Astrocyte (in vitro differentiated cells and primary cell): Measurements from ENCODE around the gene FAM168B. TPM values are rescaled to one million over a fixed set of nuclear protein-coding genes. Genes with fewer than 3 reads are reported as not detected.

Source experiments
- DNase-seq: peaks from one replicate; pipeline ENCODE4 v3.0.0-alpha.2; 2010; ENCODE audit warnings: low read depth
- FAIRE-seq: peaks from 2 replicates; lab custom pipeline; 2011; peaks lifted over from hg19 to GRCh38; lab: Jason Lieb, UNC
- H2AFZ ChIP-seq: 2 replicates; pipeline ENCODE4 v1.6.0; 2012; ENCODE audit warnings: low read depth, low read length, inconsistent platforms
- H3K27ac ChIP-seq: 2 replicates; pipeline ENCODE4 v1.5.1; 2011; ENCODE audit warnings: low read depth, low read length, inconsistent platforms
- H3K27me3 ChIP-seq: 2 replicates; pipeline ENCODE4 v1.6.0; 2011; ENCODE audit warnings: low read length, inconsistent platforms; ENCODE audit not compliant: insufficient read depth
- H3K36me3 ChIP-seq: 2 replicates; pipeline ENCODE4 v1.5.1; 2011; ENCODE audit warnings: low read length, inconsistent platforms; ENCODE audit not compliant: insufficient read depth
- H3K4me1 ChIP-seq: 2 replicates; pipeline ENCODE4 v1.5.1; 2011; ENCODE audit warnings: low read length, inconsistent platforms; ENCODE audit not compliant: insufficient read depth
- H3K4me2 ChIP-seq: 2 replicates; pipeline ENCODE4 v1.6.0; 2012; ENCODE audit warnings: low read length, inconsistent platforms
- H3K4me3 ChIP-seq: 2 replicates; pipeline ENCODE4 v1.5.1; 2011; ENCODE audit warnings: low read depth, mild to moderate bottlenecking, low read length, inconsistent platforms; ENCODE audit not compliant: insufficient read depth
- H3K79me2 ChIP-seq: 2 replicates; pipeline ENCODE4 v1.6.0; 2012; ENCODE audit warnings: mild to moderate bottlenecking, low read length, inconsistent platforms; ENCODE audit not compliant: insufficient read depth
- H3K9ac ChIP-seq: 2 replicates; pipeline ENCODE4 v1.6.0; 2012; ENCODE audit warnings: mild to moderate bottlenecking, low read length, inconsistent platforms
- H3K9me3 ChIP-seq: 2 replicates; pipeline ENCODE4 v1.5.1; 2012; ENCODE audit warnings: low read depth, mild to moderate bottlenecking, low read length, inconsistent platforms; ENCODE audit not compliant: insufficient read depth
- H4K20me1 ChIP-seq: 2 replicates; pipeline ENCODE4 v1.6.0; 2012; ENCODE audit warnings: low read length, inconsistent platforms; ENCODE audit not compliant: insufficient read depth
- H3K27ac Mint-ChIP-seq: one replicate; pipeline ENCODE4 v1.8.0; 2021; ENCODE audit warnings: mild to moderate bottlenecking, mixed read lengths; ENCODE audit not compliant: unreplicated experiment
- H3K27me3 Mint-ChIP-seq: one replicate; pipeline ENCODE4 v1.8.0; 2021; ENCODE audit warnings: low read depth, mixed read lengths; ENCODE audit not compliant: unreplicated experiment
- H3K36me3 Mint-ChIP-seq: one replicate; pipeline ENCODE4 v1.8.0; 2021; ENCODE audit warnings: low read depth, mixed read lengths; ENCODE audit not compliant: unreplicated experiment
- H3K4me1 Mint-ChIP-seq: one replicate; pipeline ENCODE4 v1.8.0; 2021; ENCODE audit warnings: low read depth, mixed read lengths; ENCODE audit not compliant: unreplicated experiment
- H3K4me3 Mint-ChIP-seq: one replicate; pipeline ENCODE4 v1.8.0; 2021; ENCODE audit warnings: mild to moderate bottlenecking, moderate library complexity, mixed read lengths; ENCODE audit not compliant: unreplicated experiment
- H3K9me3 Mint-ChIP-seq: one replicate; pipeline ENCODE4 v1.8.0; 2021; ENCODE audit warnings: mild to moderate bottlenecking, mixed read lengths; ENCODE audit not compliant: unreplicated experiment
- EZH2 ChIP-seq: IDR thresholded peaks from 2 replicates; pipeline ENCODE4 v1.6.1; 2012; ENCODE audit warnings: mild to moderate bottlenecking, low read length, inconsistent platforms; ENCODE audit not compliant: insufficient read depth
- total RNA-seq: library from RNA; stranded (reverse); gene quantifications from 2 replicates; pipeline ENCODE4 v1.2.1, GENCODE V29; 2021
- TF ChIP-seq, protein P1 (sequence below): IDR thresholded peaks from 2 replicates; pipeline ENCODE4 v1.5.1; 2011; ENCODE audit warnings: low read depth, mild to moderate bottlenecking, inconsistent platforms, low read length, moderate library complexity; ENCODE audit not compliant: insufficient read depth

FAM168B gene
- total RNA-seq, 1 donor from 2014 or later = 117 TPM

- TF ChIP-seq, protein P1, sequence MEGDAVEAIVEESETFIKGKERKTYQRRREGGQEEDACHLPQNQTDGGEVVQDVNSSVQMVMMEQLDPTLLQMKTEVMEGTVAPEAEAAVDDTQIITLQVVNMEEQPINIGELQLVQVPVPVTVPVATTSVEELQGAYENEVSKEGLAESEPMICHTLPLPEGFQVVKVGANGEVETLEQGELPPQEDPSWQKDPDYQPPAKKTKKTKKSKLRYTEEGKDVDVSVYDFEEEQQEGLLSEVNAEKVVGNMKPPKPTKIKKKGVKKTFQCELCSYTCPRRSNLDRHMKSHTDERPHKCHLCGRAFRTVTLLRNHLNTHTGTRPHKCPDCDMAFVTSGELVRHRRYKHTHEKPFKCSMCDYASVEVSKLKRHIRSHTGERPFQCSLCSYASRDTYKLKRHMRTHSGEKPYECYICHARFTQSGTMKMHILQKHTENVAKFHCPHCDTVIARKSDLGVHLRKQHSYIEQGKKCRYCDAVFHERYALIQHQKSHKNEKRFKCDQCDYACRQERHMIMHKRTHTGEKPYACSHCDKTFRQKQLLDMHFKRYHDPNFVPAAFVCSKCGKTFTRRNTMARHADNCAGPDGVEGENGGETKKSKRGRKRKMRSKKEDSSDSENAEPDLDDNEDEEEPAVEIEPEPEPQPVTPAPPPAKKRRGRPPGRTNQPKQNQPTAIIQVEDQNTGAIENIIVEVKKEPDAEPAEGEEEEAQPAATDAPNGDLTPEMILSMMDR = no peak
- no peak for TF ChIP-seq EZH2
- H3K27me3 ChIP-seq = no peaks in the 10 kb centered on the region
- H2AFZ ChIP-seq = no peak overlapping the region
- peaks cover 55% of the 10 kb centered on the region for H3K79me2 ChIP-seq
- H3K4me1 ChIP-seq = peaks cover 3% of the 10 kb centered on the region
- no peak for DNase-seq
- H3K27ac Mint-ChIP-seq = no peak overlapping the region
- no peaks in the 10 kb centered on the region for H3K9me3 ChIP-seq
- H3K4me1 Mint-ChIP-seq = peaks cover 9% of the 10 kb centered on the region
- no peak overlapping the region for H3K4me3 ChIP-seq
- H3K27ac ChIP-seq = no peak overlapping the region
- H3K27me3 Mint-ChIP-seq = no peaks in the 10 kb centered on the region
- H4K20me1 ChIP-seq = peaks cover 79% of the 10 kb centered on the region
- peaks cover 47% of the 10 kb centered on the region for H3K36me3 ChIP-seq
- no peak for FAIRE-seq
- no peak overlapping the region for H3K4me2 ChIP-seq
- no peak overlapping the region for H3K9ac ChIP-seq
- peaks cover 24% of the 10 kb centered on the region for H3K36me3 Mint-ChIP-seq
- H3K9me3 Mint-ChIP-seq = no peaks in the 10 kb centered on the region
- no peak overlapping the region for H3K4me3 Mint-ChIP-seq
Observed at GRCh38 chr2:131050896-131051295, 42.4 kb downstream of the FAM168B start.

DNA sequence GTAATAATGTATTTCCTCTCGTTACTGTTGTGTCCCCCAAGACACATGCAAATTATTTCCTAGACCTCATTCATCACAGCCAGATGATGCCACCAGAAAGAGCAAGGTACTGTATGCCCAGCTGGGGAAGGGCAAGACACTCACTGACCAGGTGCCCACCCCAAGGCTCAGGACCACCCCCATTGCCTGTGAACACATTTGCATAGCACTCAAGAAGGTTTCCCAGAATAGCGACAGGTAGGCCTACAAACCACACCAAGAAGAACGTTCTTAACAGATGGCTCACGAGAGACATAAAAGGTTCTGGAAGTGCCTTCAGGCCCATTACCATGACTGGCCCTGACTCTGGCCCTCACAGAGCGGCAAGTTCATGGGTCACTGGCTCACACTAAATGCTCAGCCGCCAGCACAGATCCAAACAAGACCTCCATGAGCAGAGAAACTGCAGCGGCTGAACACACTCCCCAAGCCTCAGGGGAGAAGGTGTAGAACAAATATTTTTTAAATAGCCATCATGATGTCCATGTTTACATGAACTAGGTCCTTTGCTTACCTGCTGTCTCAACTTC lies 44.0 kb downstream of the FAM168B start:
- Histone ChIP-seq H3K79me2 (peaks cover 38% of the 10 kb centered on the region), H3K27ac (no peak overlapping the region), H4K20me1 (peaks cover 70% of the 10 kb centered on the region), H3K4me2 (no peak overlapping the region), H3K36me3 (peaks cover 37% of the 10 kb centered on the region), H3K4me1 (no peaks in the 10 kb centered on the region), H3K9me3 (no peaks in the 10 kb centered on the region), H2AFZ (no peak overlapping the region), H3K4me3 (no peak overlapping the region), H3K9ac (no peak overlapping the region), H3K27me3 (no peaks in the 10 kb centered on the region)
- TF ChIP-seq, protein P1 = no peak
- TF ChIP-seq EZH2 = no peak
- H3K36me3 Mint-ChIP-seq = peaks cover 13% of the 10 kb centered on the region
- H3K4me3 Mint-ChIP-seq = no peak overlapping the region
- H3K27me3 Mint-ChIP-seq = no peaks in the 10 kb centered on the region
- DNase-seq (no peak), FAIRE-seq (no peak)
- no peaks in the 10 kb centered on the region for H3K4me1 Mint-ChIP-seq
- H3K9me3 Mint-ChIP-seq = no peaks in the 10 kb centered on the region
- H3K27ac Mint-ChIP-seq = no peak overlapping the region

DNA sequence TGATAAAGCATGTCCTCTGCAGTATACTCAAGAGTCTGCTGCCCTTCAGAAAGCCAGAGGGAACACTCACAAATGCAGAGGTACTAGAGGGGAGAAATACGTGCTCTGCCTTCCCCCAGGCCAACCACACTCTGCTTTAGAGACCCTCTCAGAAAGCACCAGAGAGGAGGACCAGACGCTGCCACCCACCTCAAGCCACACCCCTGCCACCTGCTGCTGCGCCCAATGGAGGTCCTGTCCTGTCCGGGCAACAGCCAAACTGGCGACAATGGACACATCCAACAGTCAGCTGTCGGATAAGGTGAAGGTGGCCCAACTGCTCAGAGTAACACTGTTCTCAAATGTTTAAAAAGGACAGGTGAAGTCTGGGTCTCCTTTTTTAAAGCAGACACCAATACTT lies 44.6 kb downstream of the FAM168B start:
- Mint-ChIP-seq H3K27ac (no peak overlapping the region), H3K27me3 (no peaks in the 10 kb centered on the region), H3K4me3 (no peak overlapping the region), H3K9me3 (no peaks in the 10 kb centered on the region), H3K4me1 (no peaks in the 10 kb centered on the region), H3K36me3 (peaks cover 12% of the 10 kb centered on the region)
- Histone ChIP-seq H2AFZ (no peak overlapping the region), H4K20me1 (peaks cover 65% of the 10 kb centered on the region), H3K36me3 (peaks cover 35% of the 10 kb centered on the region), H3K4me3 (no peak overlapping the region), H3K27ac (no peak overlapping the region), H3K4me1 (no peaks in the 10 kb centered on the region), H3K79me2 (peaks cover 32% of the 10 kb centered on the region), H3K9me3 (no peaks in the 10 kb centered on the region), H3K27me3 (no peaks in the 10 kb centered on the region), H3K9ac (no peak overlapping the region), H3K4me2 (no peak overlapping the region)
- DNase-seq (no peak), FAIRE-seq (no peak)
- no peak for TF ChIP-seq EZH2
- TF ChIP-seq, protein P1 = no peak
